NCI-H1092 (cell line): ENCODE measurements around the gene DTNBP1.

Experiments
- DNase-seq: peaks from one replicate; lab custom pipeline; 2025; lab: John Stamatoyannopoulos, UW

The DTNBP1 gene

DNA sequence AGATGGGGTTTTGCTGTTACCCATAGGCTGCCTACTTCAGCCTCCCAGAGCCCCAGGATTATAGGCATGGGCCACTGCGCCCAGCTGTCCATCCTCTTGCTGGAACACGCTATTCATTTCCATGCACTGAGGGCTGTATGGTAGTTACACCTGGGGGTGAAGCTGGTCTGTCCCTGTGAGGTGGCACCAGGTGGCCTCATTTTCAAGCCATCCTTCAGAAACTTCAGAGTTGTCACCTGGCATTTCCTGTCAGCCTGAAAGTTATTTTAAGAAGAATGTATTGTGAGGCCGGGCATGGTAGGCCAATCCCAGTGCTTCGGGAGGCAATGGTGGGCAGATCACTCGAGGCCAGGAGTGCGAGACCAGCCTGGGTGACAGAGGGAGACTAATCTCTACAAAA lies 147.6 kb downstream of the DTNBP1 start:
- DNase-seq, result no peak

DNA sequence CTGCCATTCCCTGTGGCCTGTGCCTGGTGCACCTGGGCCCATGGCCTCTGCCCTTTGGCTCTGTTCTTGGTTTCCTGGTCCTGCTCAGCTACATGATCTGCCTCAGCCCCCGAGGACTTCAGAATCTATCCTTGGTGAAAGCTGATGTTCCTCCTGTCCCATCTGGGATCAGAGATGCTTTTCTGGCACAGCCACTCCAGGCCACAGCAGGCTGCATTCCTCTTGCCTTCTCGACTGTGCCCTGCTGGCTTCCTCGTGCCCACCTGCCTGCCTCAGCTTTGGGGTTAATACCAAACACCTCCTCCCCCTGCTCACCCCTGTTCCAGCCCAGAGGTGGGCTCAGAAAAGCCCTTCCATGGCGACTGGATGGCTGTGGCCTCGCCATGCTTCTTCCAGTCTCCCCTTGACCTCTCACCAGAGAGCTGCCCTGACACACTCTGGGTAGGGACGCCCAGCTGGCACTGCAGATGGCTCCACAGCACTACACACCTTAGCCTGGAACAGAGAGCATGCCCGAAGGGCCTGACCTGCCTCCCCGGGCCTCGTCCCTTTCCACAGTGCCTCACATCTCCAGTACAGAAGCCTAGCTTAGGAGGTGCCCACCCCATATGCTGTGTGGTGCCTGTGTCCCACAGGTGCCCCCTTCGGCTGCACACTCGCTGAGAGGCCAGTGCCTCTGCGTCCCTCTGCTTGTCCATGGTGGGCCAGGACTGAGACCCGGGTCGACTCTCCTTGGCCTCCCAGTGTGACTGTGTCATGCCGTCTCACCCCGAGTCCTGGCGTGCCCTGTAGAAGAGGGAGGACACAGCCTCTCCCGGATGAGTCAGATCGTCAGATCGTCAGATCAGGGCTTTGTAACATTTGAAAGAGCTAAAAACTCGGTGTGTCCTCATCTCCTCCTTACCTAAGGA lies 148.8 kb downstream of the DTNBP1 start:
- no peak for DNase-seq

DNA sequence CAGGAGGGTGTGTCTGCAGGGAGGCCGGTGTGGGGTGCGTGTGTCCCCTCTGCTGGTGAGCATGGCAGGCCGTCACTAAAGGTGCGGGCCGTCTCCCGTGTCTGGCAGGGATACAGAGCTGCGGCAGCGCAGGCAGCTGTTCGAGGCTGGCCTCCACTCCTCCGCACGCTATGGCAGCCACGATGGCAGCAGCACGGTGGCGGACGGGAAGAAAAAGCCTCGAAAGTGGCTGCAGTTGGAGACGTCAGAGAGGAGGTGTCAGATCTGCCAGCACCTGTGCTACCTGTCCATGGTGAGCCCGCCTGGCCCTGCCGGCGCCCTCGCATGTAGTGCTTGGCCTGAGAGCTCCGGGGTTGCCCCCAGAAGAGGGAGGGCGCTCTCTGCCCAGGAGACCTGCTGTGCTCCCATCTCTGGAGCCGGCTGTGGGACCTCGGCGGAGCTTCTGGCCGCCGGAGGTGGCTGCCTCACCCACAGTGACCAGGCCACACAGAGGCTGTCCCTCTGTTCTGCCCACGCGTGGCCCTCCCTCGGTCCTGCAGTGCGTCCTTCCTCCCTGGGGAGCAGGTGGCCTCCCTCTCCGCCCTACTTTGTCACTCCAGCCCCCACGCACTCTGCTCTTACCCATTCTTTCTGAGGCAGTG lies 149.6 kb downstream of the DTNBP1 start:
- no peak for DNase-seq

DNA sequence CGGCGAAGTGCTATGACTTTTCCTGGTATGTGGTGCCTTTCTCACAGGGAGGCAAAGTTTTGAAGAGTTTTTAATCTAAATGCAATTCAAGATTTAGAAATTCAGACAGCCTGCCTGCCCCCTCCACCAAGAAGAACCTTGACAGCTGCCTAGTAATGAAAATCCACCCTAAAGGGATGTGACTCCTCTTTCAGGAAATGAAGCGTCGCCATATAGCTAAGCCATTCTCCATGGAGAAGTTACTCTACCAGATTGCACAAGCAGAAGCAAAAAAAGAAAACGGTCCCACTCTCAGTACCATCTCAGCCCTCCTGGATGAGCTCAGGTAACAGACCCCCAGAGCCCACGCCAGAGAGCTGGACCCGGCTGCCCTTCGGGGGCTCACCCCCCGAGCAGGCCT lies 150.1 kb downstream of the DTNBP1 start:
- DNase-seq, result no peak

DNA sequence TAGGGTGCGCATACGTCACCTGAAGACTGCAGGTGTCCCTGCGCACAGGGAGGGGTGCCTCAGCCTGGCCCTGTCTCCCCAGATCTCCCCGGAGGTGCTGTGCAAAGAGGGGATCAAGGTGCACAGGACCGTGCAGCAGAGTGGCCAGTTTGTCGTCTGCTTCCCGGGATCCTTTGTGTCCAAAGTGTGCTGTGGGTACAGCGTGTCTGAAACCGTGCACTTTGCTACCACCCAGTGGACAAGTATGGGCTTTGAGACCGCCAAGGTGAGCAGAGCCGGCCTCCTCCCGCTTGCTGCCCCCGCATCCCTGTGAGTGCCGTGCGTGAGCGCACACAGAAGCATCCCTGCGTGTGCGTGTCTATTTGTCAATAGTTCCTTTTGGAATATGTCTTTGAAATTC lies 150.7 kb downstream of the DTNBP1 start:
- DNase-seq, result no peak

DNA sequence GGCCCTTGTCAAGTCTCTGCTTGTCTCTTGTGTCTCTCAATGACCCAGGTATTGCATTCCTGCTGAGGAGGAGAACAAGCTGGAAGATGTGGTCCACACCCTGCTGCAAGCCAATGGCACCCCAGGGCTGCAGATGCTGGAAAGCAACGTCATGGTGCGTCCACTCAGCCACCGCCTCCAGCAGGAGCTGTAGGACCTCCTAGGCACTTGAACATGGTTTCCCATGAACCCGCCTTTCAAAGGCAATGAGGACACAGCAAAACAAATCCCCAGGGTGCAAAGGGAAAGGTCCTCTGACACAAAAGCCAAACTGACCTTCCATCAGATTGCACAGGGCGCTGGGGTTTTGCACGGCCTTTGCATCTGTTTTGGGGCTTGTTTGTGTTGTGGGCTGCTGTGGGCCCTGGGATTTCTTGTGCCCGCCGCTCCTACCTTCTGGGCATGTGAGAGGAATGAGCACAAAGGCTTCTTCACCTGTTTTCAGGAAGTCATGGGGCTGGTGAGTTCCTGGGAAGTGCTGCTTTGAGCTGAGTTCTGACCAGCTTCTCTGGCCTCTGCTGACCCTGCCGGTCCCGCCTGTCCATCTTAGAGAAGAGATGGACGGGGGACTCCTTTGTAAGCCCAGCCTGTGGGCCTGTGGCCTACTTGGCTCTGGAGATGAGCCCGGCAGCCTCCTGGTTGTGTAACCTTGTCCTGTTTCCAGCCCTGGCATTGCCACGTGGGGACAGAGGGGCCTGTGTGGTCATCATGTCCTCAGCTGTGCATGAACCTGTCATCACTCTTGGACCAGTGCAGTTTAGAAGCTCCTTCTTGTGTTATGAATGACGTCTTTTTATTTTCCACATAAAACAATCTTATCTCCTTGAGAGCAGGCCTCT lies 151.3 kb downstream of the DTNBP1 start:
- no peak for DNase-seq

DNA sequence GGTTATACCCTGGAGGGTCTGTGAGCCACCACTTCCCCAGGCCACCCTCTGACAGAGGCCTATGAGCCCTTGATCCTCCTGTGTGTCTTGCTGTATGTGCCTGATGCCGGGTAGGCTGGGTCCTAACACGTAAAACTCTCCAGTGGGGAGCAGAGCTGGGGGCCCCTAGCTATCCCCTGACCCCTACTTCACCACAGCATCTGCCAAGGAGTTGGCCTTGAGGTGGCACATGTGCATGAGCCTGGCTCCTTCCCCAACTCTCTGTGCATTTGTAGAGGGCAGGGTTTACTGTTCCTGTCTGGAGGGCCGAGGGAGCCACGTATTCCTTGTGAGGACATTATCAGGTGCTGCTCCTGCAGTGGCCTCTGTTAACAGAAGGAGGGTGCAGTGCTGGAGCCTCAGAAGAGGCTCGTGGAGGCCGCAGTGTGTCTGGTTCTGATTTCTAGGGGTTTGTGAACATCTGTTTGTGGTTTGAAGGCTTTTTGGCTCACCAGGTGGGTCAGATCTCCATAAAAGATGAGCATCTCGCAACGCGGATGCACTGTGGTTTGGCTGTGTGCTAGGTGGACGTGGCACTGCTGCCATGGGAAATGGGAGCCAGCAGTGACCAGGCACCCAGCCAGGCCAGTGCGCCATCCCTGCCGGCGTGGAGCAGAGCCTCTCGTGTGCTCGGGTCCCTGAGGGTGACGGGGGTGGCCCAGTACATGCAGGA lies 152.1 kb downstream of the DTNBP1 start:
- no peak for DNase-seq

DNA sequence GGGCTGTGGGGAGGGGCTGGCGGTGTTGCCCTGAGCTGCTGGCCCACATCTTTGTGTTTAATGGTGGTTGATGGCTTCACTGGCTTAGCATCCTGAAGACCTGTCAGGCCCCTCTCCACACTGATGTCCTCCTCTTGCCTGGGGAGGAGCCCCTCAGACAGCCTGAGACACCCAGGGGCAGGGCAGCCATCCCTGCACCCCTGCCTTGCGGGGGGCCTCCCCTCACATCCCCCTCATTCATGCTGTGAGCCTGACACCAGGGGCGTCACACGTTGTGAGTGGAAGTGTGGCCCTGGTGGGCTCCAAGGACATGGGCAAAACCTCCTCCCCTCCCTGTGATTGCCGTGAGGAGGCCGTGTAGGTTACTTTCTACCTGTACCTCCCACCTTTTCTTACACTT lies 152.7 kb downstream of the DTNBP1 start:
- DNase-seq, result no peak

DNA sequence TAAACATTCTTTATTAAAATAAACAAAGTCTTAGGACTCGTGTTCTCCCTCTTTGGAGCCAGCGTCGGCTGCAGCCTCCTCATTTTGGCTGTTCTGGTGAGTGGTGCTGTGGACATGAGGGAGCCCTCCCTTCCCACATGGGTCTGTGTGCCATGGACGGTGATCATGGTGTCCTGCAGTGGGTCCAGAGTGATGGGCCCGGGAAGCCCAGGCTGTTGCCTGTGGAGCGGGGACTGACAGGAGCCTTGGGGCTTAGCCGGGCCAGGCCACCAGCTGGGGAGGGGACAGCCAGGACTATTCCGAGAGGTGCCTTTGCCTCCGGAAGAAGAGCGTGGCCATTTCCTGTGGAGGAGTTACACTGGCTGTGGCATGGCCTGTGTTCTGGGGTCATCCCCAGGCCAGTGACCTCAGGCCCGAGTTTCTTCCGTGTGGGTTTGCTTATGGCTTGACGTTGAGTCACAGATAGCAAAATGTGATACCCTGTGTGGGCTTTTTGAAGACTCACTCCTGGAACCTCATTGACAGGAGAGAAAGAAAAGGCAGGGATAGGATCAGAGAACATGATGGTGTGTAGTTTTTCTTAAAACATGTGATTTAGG lies 153.4 kb downstream of the DTNBP1 start:
- DNase-seq, result no peak

DNA sequence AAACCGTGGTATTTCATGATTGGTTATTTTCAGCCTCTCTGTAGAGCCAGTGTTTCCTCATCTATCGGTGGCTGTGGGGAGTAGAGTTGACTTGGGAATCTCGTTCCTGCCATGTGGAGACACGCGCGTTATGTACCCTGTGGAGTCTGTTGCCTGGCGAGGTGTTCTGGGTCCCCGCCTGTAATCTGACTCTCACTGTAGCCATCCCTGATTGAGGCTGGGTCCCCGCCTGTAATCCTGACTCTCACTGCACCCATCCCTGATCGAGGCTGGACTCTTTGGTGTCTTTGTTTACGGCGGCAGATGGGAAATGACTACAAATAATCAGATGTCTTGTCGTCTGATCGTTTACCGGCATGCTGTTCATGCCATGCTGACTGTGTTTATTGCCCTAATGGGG lies 153.9 kb downstream of the DTNBP1 start:
- no peak for DNase-seq

DNA sequence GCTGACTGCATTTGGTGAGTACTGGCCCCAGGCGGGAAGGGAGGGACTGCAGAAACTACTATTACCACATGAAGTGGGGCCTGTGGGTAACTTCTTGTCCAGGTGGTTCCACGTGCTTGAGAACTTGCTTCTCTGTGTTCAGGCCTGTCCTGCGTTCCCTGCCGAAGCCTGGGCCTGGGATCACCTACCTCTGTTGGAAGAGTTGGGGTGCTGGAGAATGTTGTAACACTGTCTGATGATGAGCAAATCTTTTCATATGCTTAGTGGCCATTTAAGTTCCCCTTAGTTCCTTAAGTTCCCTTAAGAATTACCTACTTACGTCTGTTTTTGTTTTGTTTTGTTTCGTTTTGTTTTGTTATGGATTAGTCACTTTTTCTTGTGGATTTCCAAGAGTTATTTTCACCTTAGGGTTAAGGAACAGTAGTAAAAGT lies 154.4 kb downstream of the DTNBP1 start:
- no peak for DNase-seq

DNA sequence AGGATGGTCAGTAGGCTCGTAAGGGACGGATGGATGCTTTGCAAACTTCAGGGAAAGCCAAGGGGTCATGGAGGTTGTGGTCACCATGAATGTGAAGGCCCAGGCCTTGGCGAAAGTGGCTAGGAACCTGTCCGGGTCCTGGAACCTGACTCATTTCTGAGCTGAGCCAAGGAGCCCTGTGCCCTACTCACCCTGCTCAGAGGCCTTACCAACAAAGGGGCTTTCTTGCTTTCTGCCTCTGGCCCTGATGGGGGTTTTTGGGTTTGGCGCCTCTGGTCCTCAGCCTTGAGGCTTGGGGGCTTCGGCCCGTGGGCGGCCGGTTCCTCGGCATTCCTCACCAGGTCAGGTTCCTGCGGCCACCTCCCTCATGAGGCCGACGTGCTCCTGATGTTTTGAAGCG lies 155.1 kb downstream of the DTNBP1 start:
- no peak for DNase-seq

DNA sequence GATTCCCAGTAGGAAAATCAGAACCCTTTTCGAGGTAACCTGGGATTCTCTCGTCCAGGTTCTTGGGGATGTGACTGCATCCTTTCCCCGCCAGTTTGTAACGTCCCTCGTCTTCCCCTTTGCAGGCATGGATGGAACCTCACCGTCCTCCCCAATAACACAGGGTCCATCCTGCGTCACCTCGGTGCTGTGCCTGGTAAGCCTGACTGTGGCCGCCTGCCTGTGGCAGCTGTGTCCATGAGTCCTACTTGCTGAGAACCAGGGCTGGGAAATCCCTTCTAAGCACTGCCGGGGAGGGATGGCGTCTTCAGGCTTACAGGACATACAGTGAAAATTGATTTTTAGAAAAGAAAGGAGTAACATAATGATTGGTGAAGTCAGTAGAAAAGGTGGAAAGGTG lies 155.6 kb downstream of the DTNBP1 start:
- DNase-seq, result no peak

DNA sequence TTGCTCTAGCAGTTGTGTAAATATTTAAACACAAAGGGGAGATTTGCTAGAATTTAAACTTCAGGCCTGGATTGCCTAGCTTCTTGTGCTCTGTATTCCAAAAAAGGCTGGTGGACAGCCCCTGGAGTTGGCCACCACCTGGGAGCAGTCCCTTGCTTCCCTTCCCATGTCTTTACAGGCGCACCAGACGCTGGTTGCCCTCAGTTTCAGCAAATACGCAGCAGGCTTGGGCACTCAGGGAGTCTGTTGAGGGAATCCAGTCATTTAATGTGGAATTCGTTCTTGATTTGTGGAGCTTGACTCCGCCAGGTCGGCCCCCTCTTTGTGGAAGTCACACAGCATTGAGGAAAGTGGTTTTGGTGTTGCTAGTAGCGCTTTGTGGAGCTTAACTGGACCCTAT lies 156.8 kb downstream of the DTNBP1 start:
- DNase-seq, result no peak

DNA sequence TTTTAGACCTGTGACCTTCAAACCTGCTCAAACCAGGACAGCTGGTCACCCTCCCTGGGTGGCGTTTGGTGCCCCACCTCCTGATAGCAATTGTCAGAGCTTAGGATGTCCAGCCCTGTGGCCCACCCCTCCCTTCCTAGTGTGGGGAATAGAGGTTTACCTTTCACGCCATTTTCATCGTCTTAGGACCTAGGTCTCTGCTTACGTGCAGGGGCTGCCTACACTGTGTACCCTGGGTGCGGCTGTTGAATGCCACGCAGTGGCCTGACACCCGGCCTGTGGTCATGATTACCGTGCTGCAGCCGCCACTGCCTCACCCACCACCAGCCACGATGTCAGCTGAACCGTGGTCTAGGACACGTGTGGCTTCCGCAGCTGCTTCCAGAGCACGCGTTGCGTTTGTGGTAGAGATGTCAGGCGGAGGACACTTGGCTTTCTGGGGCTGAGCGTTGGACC lies 157.3 kb downstream of the DTNBP1 start:
- no peak for DNase-seq

DNA sequence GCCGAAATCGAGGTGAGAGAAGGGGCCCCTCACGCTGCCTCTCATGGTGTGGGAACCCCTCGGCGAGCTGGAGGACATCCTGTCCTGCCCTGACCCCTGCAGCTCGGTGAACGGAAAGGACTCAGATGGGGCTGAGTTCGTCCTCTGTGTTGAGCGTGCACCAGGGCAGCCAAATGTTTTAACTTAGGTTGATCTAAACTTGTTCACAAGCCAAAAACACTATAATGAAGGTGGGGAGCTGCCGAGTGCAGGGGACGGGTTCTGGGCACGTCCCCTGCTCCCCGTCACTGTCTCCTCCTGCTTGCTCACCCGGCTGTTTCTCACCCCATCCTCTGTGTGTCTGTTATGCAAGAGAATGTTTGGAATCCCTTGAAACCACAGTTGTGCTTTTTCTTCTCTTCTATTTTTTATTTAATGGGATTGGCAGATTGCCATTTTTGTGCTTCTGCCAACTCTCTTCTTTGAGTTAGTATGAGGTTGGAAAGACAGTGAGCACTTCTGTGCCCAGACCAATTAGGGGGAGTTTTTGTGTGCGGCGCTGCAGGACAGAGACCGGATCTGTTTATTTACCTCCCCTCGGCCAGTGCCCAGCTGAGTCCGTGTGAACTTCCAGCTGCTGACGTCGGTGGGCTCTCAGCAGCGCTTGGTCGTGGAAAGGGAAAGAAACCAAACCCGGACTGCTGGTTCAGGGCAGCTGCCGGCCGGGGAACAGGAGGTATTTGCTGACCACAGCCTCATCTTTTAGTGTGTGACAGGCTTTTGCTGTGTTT lies 158.1 kb downstream of the DTNBP1 start:
- peak; percentile 30 for DNase-seq

DNA sequence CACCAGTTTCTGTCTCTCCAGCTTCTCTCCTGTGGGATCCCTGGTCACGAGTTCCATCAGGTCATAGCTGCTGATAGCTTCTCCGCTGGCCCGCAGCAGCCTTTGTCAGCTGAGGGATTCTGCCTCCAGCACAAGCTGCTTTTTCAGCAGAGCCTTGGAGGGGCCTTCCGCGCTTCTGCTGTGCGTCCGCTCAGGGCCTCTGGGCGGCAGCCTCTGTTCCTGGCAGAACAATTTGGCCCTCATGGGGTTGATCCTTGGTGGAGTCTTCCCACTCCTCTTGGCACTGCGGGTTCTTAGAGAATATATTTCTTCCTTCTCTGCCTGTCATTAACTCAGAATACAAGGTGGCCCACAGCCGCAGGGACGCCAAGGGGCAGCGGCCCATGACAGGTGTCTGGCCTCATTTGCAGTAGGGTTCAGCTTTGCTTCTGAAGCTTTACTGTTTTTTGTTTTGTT lies 158.8 kb downstream of the DTNBP1 start:
- DNase-seq, result no peak

DNA sequence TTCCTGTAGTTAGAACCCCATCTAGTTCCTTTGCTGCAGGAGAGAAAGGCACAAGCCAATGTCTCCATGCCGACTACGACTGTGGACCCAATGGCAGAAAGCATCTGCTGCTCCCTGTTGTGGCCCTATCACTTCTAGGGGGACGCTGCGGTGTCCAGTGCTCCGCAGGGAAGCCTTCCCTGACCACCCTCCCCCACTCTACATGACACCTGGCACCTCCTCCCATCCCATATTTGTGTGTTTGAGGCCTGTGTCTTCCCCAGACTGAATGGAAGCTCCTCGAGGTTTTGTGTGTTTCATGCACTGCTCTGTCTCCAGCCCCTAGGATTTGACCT lies 159.5 kb downstream of the DTNBP1 start:
- no peak for DNase-seq

DNA sequence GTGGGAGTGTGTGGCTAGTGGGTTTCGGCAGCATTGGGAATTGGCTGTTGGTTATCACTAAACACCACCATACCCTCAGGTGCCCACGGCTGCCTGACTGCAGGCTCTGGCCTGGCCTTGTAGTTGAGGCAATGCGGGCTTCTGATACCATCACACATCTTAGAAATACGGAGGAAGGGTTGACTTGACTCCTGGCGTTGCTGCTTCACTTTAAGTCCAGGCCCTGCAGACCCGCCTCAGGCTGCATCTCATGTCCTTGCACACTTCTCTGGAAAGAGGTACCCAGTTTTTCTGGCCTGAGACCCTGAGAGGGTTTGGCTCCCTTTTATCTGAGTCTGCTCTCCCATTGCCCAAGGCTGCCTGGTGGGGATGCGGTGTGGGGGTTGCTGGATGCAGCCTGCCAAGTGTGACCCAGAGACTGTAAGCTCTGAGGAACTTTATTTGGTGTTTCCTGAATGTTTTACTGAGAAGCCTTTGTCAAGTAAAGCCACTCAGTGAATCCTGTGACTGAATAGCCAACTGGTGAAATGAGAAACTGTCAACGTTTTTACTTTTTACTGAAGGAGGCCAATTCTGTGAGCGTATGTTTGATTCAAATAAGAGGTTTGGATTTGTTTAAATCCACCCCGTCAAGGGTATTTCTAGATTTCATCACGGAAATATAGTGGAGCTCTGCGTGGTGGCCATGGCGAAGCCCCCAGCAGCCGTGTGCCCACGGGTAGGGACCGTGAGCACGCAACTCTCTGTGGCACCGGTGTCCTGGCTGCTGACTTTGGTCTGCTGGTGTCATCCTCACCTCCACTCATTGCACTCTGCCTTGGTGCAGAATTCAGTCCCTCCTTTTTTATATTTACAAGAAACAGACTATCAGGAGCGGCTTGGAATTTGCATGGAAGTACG lies 160.1 kb downstream of the DTNBP1 start:
- DNase-seq, result no peak
